SK-N-SH (cell line): ENCODE data around the gene BBIP1. TPM values are rescaled to one million over a fixed set of nuclear protein-coding genes. Genes with fewer than 3 reads are reported as not detected.
A peak's percentile ranks its signal among the peaks of the same experiment; 100 is the strongest.

Source experiments
- CTCF ChIA-PET: fragments of 300-600, 350-600 bp; formaldehyde crosslinking; extraction: SDS; loops from one replicate; lab custom pipeline; 2021; lab: Yijun Ruan, JAX
- POLR2A ChIA-PET: fragments of 350-600 bp; sonication (Branson Sonifier 250); formaldehyde crosslinking; extraction: SDS; loops from one replicate; lab custom pipeline; 2020; ENCODE audit warnings: antibody characterized with exemption, inconsistent platforms; lab: Yijun Ruan, JAX
- DNase-seq: peaks from one replicate; pipeline ENCODE4 v3.0.0; 2012
- H2AFZ ChIP-seq: fragments of 200-600 bp; sonication (generic); 2 replicates; pipeline ENCODE4 v1.8.1; 2016; ENCODE audit warnings: antibody characterized with exemption, mild to moderate bottlenecking, low read depth
- H3F3A ChIP-seq: fragments of 200-600 bp; sonication (generic); replicated peaks from 2 replicates; pipeline ENCODE3; 2016; ENCODE audit warnings: antibody characterized with exemption, mild to moderate bottlenecking; ENCODE audit not compliant: insufficient read depth
- H3K27ac ChIP-seq, 2 experiments: fragments of 200-500 bp in 1 of 2; fragments of 200-600 bp in 1 of 2; sonication (Bioruptor generic) in 1 of 2; sonication (generic), shearing (Covaris generic) in 1 of 2; 2 replicates each; pipeline versions ENCODE4 v1.5.1 to v1.6.1; 2014 to 2016; ENCODE audit warnings: low read depth in 2 of 2, inconsistent platforms in 1 of 2, low read length in 1 of 2, mild to moderate bottlenecking in 1 of 2, mixed read lengths in 1 of 2
- H3K27me3 ChIP-seq: fragments of 200-600 bp; sonication (generic), shearing (Covaris generic); 2 replicates; pipeline ENCODE4 v1.6.1; 2016; ENCODE audit warnings: mixed run types; ENCODE audit not compliant: insufficient read depth
- H3K36me3 ChIP-seq, 2 experiments: fragments of 200-500 bp in 1 of 2; fragments of 200-600 bp in 1 of 2; sonication (Bioruptor generic) in 1 of 2; sonication (generic) in 1 of 2; replicated peaks in 1 of 2; 2 replicates each; pipeline versions ENCODE3 to v1.5.1; 2014 to 2016; ENCODE audit warnings: low read length in 1 of 2, mild to moderate bottlenecking in 1 of 2; ENCODE audit not compliant: insufficient read depth in 2 of 2, control insufficient read depth in 1 of 2
- H3K4me1 ChIP-seq, 2 experiments: fragments of 200-500 bp in 1 of 2; fragments of 200-600 bp in 1 of 2; sonication (Bioruptor generic) in 1 of 2; sonication (generic), shearing (Covaris generic) in 1 of 2; 2 replicates each; pipeline versions ENCODE4 v1.5.1 to v1.6.1; 2014 to 2016; ENCODE audit warnings: low read depth in 1 of 2, low read length in 1 of 2, mixed run types in 1 of 2; ENCODE audit not compliant: insufficient read depth in 2 of 2, control insufficient read depth in 1 of 2
- H3K4me2 ChIP-seq: fragments of 200-600 bp; sonication (generic), shearing (Covaris generic); 2 replicates; pipeline ENCODE4 v1.6.1; 2017; ENCODE audit warnings: mixed run types
- H3K4me3 ChIP-seq, 2 experiments: fragments of 200-500 bp in 1 of 2; fragments of 200-600 bp in 1 of 2; sonication (Bioruptor generic) in 1 of 2; sonication (generic), shearing (Covaris generic) in 1 of 2; 2 replicates each; pipeline versions ENCODE4 v1.5.1 to v1.8.1; 2014 to 2016; ENCODE audit warnings: low read depth in 2 of 2, inconsistent platforms in 1 of 2, low read length in 1 of 2, mild to moderate bottlenecking in 1 of 2, mixed read lengths in 1 of 2, moderate library complexity in 1 of 2
- H3K79me2 ChIP-seq: fragments of 200-600 bp; sonication (generic); 2 replicates; pipeline ENCODE4 v1.8.1; 2017; ENCODE audit warnings: mild to moderate bottlenecking; ENCODE audit not compliant: insufficient read depth
- H3K9ac ChIP-seq: fragments of 200-600 bp; sonication (generic); 2 replicates; pipeline ENCODE4 v1.6.1; 2017; ENCODE audit warnings: mixed run types
- H3K9me2 ChIP-seq: fragments of 200-600 bp; sonication (generic); 2 replicates; pipeline ENCODE4 v1.6.1; 2017; ENCODE audit warnings: mixed run types
- H3K9me3 ChIP-seq: fragments of 200-600 bp; sonication (generic); 2 replicates; pipeline ENCODE4 v1.6.1; 2017; ENCODE audit warnings: mixed run types, mild to moderate bottlenecking, moderate library complexity
- H4K20me1 ChIP-seq: fragments of 200-600 bp; sonication (generic); 2 replicates; pipeline ENCODE4 v1.6.1; 2017; ENCODE audit warnings: mild to moderate bottlenecking, mixed run types; ENCODE audit not compliant: insufficient read depth
- CHD2 ChIP-seq: fragments of 150-350 bp; IDR thresholded peaks from 2 replicates; pipeline ENCODE4 v1.6.1; 2018; ENCODE audit warnings: low read length; ENCODE audit not compliant: partially characterized antibody
- ELF1 ChIP-seq: IDR thresholded peaks from 2 replicates; pipeline ENCODE4 v1.4.0; 2012
- EP300 ChIP-seq, 2 experiments: IDR thresholded peaks; 2 replicates each; pipeline versions ENCODE4 v1.4.0 to v1.6.1; 2012; ENCODE audit warnings: borderline replicate concordance in 1 of 2, low read depth in 1 of 2, low read length in 1 of 2
- EZH2phosphoT487 ChIP-seq: fragments of 200-600 bp; sonication (generic); IDR thresholded peaks from 2 replicates; pipeline ENCODE4 v1.6.1; 2017; ENCODE audit warnings: low read depth, mixed run types, mild to moderate bottlenecking, antibody characterized with exemption, moderate library complexity, borderline replicate concordance
- FOSL2 ChIP-seq: IDR thresholded peaks from 2 replicates; pipeline ENCODE4 v1.4.0; 2012; ENCODE audit warnings: low read depth, mild to moderate bottlenecking, moderate library complexity, borderline replicate concordance
- FOXJ3 ChIP-seq: sonication (generic); formaldehyde crosslinking; IDR thresholded peaks from 2 replicates; pipeline ENCODE4 v1.5.1; 2020; ENCODE audit warnings: mild to moderate bottlenecking, missing genetic modification reagents
- FOXM1 ChIP-seq: IDR thresholded peaks from 2 replicates; pipeline ENCODE4 v1.4.0; 2012; ENCODE audit warnings: low read depth, mild to moderate bottlenecking
- GABPA ChIP-seq: IDR thresholded peaks from 2 replicates; pipeline ENCODE4 v1.4.0; 2012; ENCODE audit warnings: low read depth, mild to moderate bottlenecking
- GATA2 ChIP-seq: sonication (generic); formaldehyde crosslinking; IDR thresholded peaks from 2 replicates; pipeline ENCODE4 v1.5.0; 2020; ENCODE audit warnings: mild to moderate bottlenecking, missing genetic modification reagents
- JUND ChIP-seq: IDR thresholded peaks from 2 replicates; pipeline ENCODE4 v1.4.0; 2012
- MXI1 ChIP-seq: IDR thresholded peaks from 2 replicates; pipeline ENCODE4 v1.6.1; 2012; ENCODE audit warnings: mild to moderate bottlenecking, low read depth, low read length, improper control_type of control experiment
- NFIC ChIP-seq: IDR thresholded peaks from 2 replicates; pipeline ENCODE4 v1.4.0; 2012; ENCODE audit warnings: borderline replicate concordance
- NRF1 ChIP-seq: IDR thresholded peaks from 2 replicates; pipeline ENCODE4 v1.6.1; 2012; ENCODE audit warnings: low read depth, mild to moderate bottlenecking, low read length
- RCOR1 ChIP-seq: fragments of 150-350 bp; IDR thresholded peaks from 2 replicates; pipeline ENCODE4 v1.6.1; 2017; ENCODE audit warnings: antibody characterized with exemption, low read length
- RXRA ChIP-seq: IDR thresholded peaks from 2 replicates; pipeline ENCODE4 v1.4.0; 2012; ENCODE audit warnings: low read depth, mild to moderate bottlenecking, borderline replicate concordance
- SIN3A ChIP-seq: IDR thresholded peaks from 2 replicates; pipeline ENCODE4 v1.6.1; 2012; ENCODE audit warnings: low read depth, mild to moderate bottlenecking, low read length, moderate library complexity, borderline replicate concordance
- SMC3 ChIP-seq: IDR thresholded peaks from 2 replicates; pipeline ENCODE4 v1.6.1; 2012; ENCODE audit warnings: low read depth, low read length, improper control_type of control experiment
- TAF1 ChIP-seq: IDR thresholded peaks from 2 replicates; pipeline ENCODE4 v1.6.1; 2012; ENCODE audit warnings: low read depth, mild to moderate bottlenecking, low read length, moderate library complexity, borderline replicate concordance
- TCF12 ChIP-seq: IDR thresholded peaks from 2 replicates; pipeline ENCODE4 v1.4.0; 2012
- TEAD4 ChIP-seq: IDR thresholded peaks from 2 replicates; pipeline ENCODE4 v1.4.0; 2012; ENCODE audit warnings: mild to moderate bottlenecking, borderline replicate concordance; ENCODE audit not compliant: insufficient read depth
- WGBS: methylation state at CpG from one replicate; pipeline ENCODE4 v1.1.6; 2017; ENCODE audit warnings: low lambda C conversion rate; 5-methylcytosine and 5-hydroxymethylcytosine counted together
- polyA plus RNA-seq, 3 experiments: library from polyadenylated mRNA; depleted of rRNA; stranded (reverse); fragments of >200 nt; gene quantifications; 2 replicates each; pipeline ENCODE4 v1.2.3, GENCODE V29; 2012
- TF ChIP-seq, protein P1 (sequence below): fragments of 150-350 bp; IDR thresholded peaks from 2 replicates; pipeline ENCODE4 v1.6.1; 2016; ENCODE audit warnings: mild to moderate bottlenecking, low read depth, low read length
- TF ChIP-seq, protein P2 (sequence below): IDR thresholded peaks from 2 replicates; pipeline ENCODE4 v1.4.0; 2012; ENCODE audit warnings: low read depth, borderline replicate concordance
- TF ChIP-seq, protein P3 (sequence below): IDR thresholded peaks from 2 replicates; pipeline ENCODE4 v1.4.0; 2012; ENCODE audit warnings: low read depth, borderline replicate concordance
- TF ChIP-seq, protein P4 (sequence below): IDR thresholded peaks from 2 replicates; pipeline ENCODE4 v1.6.1; 2012; ENCODE audit warnings: mild to moderate bottlenecking, low read depth, low read length, moderate library complexity
- TF ChIP-seq, protein P5 (sequence below): IDR thresholded peaks from 2 replicates; pipeline ENCODE4 v1.4.0; 2012; ENCODE audit warnings: low read depth
- TF ChIP-seq, protein P6 (sequence below): IDR thresholded peaks from 2 replicates; pipeline ENCODE4; 2012

Gene BBIP1
- polyA plus RNA-seq, 1 of the 3 experiments (the other 2 are of a cell fraction): 16.2 TPM

DNA sequence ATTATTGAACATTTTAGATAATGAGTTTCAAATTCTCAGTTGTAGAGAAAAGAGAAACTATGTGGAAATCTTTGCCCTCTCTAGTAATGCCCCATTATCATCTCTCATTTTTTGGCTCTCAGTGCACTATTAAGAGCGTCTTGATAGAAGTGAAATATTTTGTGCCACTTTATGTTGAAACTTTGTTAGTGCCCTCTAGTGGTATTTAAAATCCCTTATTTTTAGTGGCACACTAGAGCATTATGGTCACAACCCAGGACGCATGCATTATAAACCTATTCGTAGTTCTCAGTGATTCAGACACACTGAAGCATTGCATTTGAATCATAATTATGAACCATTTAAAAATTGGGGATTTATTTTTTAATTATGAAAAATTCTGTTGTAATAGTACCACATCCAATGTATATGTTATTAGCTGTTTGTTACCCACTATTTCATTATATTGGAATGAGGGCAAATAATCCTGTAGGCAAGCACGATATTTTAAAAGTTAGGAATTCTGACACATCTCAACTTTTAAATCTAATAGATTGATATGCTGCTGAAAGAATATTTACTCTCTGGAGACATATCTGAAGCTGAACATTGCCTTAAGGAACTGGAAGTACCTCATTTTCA lies 25.3 kb downstream of the BBIP1 start:
- DNase-seq: peak; percentile 41
- WGBS: 41% methylated on average over 4 of the region's 4 CpGs
- no peak for TF ChIP-seq RCOR1
- no peak for TF ChIP-seq ELF1
- TF ChIP-seq, protein P1, sequence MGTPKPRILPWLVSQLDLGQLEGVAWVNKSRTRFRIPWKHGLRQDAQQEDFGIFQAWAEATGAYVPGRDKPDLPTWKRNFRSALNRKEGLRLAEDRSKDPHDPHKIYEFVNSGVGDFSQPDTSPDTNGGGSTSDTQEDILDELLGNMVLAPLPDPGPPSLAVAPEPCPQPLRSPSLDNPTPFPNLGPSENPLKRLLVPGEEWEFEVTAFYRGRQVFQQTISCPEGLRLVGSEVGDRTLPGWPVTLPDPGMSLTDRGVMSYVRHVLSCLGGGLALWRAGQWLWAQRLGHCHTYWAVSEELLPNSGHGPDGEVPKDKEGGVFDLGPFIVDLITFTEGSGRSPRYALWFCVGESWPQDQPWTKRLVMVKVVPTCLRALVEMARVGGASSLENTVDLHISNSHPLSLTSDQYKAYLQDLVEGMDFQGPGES: no peak
- TF ChIP-seq CHD2: no peak
- no peak for TF ChIP-seq FOSL2
- no peak for TF ChIP-seq GATA2 (CRISPR knock-in tag)
- TF ChIP-seq MXI1: 0 out of 2 replicates have a peak, but pooled peaks have one; percentile 22
- TF ChIP-seq, protein P2, sequence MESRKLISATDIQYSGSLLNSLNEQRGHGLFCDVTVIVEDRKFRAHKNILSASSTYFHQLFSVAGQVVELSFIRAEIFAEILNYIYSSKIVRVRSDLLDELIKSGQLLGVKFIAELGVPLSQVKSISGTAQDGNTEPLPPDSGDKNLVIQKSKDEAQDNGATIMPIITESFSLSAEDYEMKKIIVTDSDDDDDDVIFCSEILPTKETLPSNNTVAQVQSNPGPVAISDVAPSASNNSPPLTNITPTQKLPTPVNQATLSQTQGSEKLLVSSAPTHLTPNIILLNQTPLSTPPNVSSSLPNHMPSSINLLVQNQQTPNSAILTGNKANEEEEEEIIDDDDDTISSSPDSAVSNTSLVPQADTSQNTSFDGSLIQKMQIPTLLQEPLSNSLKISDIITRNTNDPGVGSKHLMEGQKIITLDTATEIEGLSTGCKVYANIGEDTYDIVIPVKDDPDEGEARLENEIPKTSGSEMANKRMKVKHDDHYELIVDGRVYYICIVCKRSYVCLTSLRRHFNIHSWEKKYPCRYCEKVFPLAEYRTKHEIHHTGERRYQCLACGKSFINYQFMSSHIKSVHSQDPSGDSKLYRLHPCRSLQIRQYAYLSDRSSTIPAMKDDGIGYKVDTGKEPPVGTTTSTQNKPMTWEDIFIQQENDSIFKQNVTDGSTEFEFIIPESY: no peak
- TF ChIP-seq GABPA: no peak
- TF ChIP-seq, protein P3, sequence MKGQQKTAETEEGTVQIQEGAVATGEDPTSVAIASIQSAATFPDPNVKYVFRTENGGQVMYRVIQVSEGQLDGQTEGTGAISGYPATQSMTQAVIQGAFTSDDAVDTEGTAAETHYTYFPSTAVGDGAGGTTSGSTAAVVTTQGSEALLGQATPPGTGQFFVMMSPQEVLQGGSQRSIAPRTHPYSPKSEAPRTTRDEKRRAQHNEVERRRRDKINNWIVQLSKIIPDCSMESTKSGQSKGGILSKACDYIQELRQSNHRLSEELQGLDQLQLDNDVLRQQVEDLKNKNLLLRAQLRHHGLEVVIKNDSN: no peak
- no peak for TF ChIP-seq JUND
- no peak for TF ChIP-seq NFIC
- no peak for TF ChIP-seq TEAD4
- no peak for TF ChIP-seq FOXJ3 (CRISPR knock-in tag)
- TF ChIP-seq TCF12: no peak
- TF ChIP-seq EP300 (IDR thresholded peaks at IDR 0.05; ENCODE audit: borderline replicate concordance in 1 of 2, low read depth in 1 of 2, low read length in 1 of 2): no peak
- TF ChIP-seq, protein P4, sequence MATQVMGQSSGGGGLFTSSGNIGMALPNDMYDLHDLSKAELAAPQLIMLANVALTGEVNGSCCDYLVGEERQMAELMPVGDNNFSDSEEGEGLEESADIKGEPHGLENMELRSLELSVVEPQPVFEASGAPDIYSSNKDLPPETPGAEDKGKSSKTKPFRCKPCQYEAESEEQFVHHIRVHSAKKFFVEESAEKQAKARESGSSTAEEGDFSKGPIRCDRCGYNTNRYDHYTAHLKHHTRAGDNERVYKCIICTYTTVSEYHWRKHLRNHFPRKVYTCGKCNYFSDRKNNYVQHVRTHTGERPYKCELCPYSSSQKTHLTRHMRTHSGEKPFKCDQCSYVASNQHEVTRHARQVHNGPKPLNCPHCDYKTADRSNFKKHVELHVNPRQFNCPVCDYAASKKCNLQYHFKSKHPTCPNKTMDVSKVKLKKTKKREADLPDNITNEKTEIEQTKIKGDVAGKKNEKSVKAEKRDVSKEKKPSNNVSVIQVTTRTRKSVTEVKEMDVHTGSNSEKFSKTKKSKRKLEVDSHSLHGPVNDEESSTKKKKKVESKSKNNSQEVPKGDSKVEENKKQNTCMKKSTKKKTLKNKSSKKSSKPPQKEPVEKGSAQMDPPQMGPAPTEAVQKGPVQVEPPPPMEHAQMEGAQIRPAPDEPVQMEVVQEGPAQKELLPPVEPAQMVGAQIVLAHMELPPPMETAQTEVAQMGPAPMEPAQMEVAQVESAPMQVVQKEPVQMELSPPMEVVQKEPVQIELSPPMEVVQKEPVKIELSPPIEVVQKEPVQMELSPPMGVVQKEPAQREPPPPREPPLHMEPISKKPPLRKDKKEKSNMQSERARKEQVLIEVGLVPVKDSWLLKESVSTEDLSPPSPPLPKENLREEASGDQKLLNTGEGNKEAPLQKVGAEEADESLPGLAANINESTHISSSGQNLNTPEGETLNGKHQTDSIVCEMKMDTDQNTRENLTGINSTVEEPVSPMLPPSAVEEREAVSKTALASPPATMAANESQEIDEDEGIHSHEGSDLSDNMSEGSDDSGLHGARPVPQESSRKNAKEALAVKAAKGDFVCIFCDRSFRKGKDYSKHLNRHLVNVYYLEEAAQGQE: no peak
- no peak for TF ChIP-seq TAF1
- TF ChIP-seq NRF1: no peak
- TF ChIP-seq EZH2phosphoT487: no peak
- TF ChIP-seq RXRA: no peak
- peak; percentile 63 for TF ChIP-seq SMC3
- TF ChIP-seq, protein P5, sequence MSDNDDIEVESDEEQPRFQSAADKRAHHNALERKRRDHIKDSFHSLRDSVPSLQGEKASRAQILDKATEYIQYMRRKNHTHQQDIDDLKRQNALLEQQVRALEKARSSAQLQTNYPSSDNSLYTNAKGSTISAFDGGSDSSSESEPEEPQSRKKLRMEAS: no peak
- TF ChIP-seq, protein P6, sequence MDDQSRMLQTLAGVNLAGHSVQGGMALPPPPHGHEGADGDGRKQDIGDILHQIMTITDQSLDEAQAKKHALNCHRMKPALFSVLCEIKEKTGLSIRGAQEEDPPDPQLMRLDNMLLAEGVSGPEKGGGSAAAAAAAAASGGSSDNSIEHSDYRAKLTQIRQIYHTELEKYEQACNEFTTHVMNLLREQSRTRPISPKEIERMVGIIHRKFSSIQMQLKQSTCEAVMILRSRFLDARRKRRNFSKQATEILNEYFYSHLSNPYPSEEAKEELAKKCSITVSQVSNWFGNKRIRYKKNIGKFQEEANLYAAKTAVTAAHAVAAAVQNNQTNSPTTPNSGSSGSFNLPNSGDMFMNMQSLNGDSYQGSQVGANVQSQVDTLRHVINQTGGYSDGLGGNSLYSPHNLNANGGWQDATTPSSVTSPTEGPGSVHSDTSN: no peak
- TF ChIP-seq SIN3A: no peak
- TF ChIP-seq FOXM1: no peak

More for the DNA sequence above, 25.3 kb downstream of the BBIP1 start:
- peaks cover 0 to 6% of the 10 kb centered on the region in 2 experiments; a peak in 1 of 4 replicates for H3K4me1 ChIP-seq
- H3K27ac ChIP-seq: no peak overlapping the region; a peak in 1 of 4 replicates
- H3K36me3 ChIP-seq: peaks cover 63 to 71% of the 10 kb centered on the region in 2 experiments
- H3K9me3 ChIP-seq: no peaks in the 10 kb centered on the region
- no peaks in the 10 kb centered on the region for H3K79me2 ChIP-seq
- H3K4me2 ChIP-seq: no peak overlapping the region
- no peaks in the 10 kb centered on the region for H3K9me2 ChIP-seq
- H2AFZ ChIP-seq: no peak overlapping the region
- no peaks in the 10 kb centered on the region for H4K20me1 ChIP-seq
- H3K27me3 ChIP-seq: no peaks in the 10 kb centered on the region
- CTCF ChIA-PET: interaction anchor here (0.6 to 3.1 kb wide), 33 partner anchors 9 to 347 kb away, joined by 3 to 36 read pairs (median 5); partner anchors contain the start of gene BBIP1
- H3K9ac ChIP-seq: no peak overlapping the region
- POLR2A ChIA-PET: no interaction called here
- H3K4me3 ChIP-seq: no peak overlapping the region
- H3F3A ChIP-seq: peaks cover 14% of the 10 kb centered on the region
